Stimulated activated CD8-positive, alpha-beta memory T cell treated with anti-CD3 and anti-CD28 coated beads, Interleukin-12 subunit alpha, Interleukin-12 subunit beta, amount 100 ng/mL, for 24 hours (primary cell): ENCODE data around the gene SLC2A6.

Experiments used
- DNase-seq: peaks from one replicate; pipeline ENCODE4 v3.0.0-alpha.2; 2020; ENCODE audit errors: extremely low read depth

Gene SLC2A6

DNA sequence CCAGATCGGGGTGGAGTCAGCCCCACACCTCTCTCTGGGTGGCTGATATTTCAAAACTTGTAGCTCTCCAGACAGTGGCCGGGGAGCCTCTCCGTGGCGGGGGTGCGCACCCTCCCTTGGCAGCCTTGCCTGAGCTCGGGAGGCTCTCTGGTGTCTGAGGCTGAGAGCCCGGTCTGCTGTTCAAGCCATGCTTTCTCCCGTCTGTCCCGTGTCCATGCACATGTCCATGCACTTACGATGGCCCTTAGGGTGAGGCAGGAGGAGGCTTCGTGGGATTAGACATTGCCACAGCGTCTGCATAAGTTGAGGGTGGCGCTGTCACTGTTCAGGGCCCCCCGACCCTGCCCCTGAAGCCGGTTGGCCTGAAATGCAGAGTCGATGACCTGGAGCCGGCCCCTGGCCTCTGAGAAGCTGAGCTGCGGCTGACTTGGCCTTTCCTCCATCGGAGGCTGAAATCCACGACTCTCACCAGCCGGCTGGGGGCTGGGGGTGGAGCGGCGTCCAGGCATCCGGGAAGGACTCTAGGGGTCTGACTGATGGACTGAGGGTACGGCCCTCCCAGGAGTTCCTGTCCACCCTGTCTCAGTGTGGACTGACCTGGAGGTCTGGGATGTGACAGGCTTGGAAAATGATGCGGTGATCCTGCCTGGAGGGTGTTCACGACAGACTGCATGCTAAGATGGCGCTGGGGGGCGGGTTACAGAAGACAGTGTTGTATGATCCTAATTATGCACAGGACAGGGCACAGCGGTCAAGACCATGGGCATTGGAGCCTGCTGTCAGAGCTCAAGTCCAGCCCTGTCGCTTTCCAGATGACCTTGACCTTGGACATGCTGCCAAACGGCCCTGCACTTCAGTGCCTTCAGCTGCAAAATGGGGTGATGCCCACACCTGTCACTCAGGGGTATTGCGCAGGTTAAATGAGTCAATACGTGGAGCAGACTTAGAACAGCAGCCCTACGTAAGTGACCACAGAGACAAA is 18.3 kb upstream of the SLC2A6 start:
- DNase-seq, result no peak

- no peak for DNase-seq
Measured at GRCh38 chr9:133495327-133496293, 16.7 kb upstream of the SLC2A6 start.

GRCh38 chr9:133494636-133495326 is 15.9 kb upstream of the SLC2A6 start:
- DNase-seq, result no peak

DNA sequence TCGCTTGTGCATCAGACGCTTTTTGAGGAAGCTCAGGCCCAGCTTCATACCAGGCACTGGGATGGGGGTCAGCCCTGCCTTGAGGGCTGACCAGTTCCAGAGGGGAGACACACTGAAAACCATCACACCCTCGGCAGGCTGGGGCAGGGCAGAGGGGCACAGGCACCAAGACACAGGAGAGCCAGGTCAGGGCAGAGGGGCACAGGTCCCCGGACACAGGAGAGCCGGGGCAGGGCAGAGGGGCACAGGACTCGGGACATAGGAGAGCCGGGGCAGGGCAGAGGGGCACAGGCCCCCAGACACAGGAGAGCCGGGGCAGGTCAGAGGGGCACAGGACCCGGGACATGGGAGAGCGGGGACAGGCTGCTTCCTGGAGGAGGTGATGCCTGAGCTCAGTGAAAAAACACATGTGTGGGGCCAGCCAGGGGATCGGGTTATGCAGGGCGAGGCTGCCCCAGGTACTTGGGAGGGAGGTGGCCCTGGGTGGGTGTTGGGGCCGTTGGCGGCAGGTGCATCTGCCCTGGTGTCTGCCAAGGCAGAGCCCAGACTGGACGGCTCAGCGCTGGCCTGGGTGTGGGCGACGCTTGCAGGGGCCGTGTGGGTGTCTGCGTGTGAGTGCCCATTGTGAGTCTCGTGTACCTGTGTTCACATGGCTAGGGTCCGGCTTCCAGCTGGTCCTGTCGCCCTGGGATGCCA is 15.1 kb upstream of the SLC2A6 start:
- DNase-seq, result no peak

DNA sequence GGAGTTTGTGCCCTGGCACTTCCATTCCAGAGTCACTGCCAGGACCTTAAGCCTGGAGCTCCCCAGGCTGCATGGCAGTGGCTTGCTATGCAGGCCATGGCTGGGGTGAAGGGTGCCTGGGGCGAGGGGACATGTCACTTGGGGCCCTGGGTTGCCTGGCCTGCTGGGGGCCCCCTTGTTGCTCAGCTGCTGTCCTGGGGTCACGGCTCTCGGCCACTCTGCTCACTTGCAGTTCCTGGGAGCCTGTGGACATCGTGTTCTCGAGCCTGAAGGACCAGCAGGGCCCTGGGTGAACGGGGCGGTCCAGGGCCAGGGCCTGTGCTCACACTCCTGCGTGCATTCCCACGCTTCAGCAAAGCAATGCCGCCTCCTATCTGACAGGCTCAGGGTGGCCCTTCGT is 14.5 kb upstream of the SLC2A6 start:
- no peak for DNase-seq

DNA sequence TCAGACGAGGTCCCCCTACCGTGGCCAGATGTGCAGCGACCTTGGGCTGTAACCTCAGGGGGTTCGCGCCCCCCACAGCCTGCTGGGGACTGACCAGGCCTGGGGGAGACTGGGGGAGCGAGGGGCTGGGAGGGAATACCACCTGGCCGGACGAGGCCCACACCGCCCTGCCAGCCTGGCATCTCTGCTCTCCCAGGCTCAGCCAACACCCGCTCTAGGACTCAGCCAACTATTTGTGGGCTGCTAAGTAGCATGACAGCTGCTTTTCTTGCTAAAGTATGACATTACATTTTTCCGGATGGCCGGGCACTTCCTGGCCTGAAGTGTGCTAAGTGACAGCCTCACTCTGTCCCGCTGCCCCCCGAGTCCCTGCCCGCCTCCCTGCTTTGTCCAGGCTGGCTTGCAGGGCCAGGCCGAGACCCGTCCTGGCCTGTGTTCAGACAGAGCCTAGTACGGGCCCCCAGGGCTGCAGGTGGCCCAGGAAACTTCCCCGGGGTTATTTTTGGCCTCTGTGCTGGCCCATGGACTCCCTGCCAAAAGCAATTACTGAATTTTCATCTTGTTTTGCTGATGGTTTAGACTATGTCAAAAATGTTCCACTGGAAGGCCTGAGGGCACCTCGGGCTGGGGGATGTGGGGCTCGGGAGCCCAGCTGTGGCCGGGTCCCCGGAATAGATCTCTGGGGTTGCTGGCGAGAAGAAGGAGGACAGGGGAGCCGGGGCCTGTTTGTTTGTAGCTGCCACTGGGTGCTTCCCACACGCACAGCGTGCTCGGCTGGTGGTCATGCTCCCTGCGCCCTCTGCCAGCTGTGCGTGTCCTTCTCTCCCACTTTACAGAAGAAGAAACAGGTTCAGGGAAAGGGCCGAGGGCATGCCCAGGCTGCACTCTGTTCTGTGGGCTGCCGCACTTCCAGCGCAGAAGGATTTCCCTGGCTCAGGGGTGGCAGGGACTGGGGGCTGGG is 13.4 kb upstream of the SLC2A6 start:
- no peak for DNase-seq

DNA sequence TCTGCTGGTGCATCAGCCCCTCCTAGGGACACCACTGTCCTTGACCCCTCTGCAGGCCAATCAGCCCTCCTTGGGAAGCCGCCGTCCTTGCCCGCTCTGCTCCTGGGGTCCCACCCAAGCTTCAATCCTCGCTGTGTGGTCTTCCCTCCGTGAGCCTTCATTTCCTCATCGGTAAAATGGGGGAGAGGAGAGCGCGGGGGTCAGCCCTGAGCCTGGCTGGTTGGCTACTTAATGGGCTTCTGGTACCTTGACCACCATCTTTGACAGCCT is 12.7 kb upstream of the SLC2A6 start:
- no peak for DNase-seq

DNA sequence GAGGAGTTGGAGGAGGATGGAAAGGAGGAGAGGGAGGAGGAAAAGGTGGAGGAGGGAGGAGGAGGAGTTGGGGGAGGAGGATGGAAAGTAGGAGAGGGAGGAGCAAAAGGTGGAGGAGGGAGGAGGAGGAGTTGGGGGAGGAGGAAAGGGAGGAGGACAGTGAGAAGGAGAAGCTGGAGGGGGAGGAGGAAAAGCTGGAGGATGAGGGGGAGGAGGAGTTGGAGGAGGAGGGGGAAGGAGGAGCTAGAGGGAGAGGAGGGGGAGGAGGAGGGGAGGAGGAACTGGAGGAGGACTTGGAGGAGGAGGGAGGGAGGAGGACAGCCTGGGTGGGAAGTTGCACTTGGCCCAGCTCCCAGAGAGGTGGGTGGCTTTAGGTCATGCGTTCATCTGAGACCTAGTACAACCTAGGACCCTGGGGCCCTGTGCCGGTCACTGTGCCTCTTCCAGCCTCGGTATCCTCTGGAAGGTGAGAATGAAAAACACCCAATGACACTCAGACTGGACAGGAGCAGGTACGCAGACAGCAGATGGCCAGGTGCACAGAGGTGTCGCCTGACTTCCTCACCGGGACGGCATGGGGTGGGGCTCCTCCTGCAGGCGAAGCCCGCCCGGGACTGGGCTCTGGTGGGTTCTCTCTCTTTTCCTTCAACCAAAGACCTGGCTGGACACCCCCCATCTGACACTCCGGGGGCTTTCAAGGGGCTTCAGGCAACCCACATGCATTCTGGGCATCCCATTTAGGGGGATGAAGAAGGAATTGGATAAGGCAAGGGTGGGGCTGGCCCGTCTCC is 12.2 kb upstream of the SLC2A6 start:
- no peak for DNase-seq

DNA sequence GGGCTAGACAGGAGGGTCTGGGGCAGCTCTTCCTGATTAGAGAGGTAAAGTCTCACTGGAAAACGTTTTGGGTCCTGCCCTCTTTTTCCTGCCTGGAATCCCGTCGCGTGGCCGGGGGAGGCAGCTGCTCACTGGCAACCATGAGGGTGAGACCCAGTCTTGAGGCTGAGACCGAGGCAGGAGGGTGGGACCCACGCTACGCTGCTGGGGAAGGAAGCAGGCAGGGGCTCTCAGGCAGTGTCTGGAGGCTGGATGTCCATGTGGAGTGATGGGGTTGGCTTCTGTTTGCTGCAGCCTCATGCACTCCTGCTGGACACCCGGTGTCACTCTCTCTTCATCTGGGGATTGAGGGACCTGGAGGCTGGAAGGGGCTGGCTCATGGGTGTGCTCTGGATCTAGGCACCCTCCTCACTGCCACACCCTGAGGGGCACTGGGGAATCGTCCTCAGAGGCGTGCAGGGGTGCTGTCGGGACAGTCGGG is 11.3 kb upstream of the SLC2A6 start:
- DNase-seq, result no peak

DNA sequence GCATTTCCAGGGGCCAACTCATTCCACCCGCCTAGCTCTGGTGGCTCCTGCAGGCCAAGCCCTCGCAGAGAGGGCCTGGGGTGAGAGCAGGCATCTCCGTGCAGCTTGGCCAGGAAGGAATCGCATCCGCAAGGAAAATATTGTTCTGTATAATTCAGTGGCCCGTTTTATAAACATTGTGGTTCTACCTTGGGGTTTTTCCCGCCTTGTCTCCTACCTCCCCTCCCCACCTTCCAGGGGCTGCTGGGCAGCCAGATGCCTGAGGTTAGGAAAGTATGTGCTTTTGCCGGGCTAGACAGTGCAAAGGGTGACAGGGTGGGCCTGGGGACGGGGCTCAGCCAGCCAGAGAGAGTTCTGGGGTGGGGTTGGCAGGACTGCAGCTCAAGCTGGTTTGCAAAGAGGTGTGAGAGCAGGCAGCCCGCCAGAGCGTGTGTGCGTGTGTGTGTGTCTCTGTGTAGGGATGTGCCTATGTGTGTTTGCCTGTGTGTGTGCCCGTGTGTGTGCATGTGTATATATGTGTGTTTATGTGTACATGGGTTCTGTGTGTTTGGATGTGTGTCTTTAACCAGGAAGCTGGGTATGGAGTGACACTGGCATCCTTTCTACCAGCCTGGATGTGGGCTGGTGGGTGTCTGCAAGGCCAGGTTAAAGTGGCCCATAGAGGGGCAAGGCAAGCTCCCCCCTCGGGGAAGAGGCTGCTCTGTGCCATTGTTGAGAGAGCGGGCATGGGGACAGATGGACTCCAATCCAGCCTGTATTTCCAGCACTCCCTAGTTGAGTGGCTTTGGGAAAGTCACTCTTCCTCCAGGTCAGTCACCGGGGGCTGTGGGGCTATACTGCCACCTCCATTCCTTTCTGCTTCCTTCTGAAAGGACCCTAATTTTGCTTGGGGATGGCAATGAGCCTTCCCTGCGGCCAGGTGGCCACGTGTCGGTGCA is 10.6 kb upstream of the SLC2A6 start:
- DNase-seq, result no peak

DNA sequence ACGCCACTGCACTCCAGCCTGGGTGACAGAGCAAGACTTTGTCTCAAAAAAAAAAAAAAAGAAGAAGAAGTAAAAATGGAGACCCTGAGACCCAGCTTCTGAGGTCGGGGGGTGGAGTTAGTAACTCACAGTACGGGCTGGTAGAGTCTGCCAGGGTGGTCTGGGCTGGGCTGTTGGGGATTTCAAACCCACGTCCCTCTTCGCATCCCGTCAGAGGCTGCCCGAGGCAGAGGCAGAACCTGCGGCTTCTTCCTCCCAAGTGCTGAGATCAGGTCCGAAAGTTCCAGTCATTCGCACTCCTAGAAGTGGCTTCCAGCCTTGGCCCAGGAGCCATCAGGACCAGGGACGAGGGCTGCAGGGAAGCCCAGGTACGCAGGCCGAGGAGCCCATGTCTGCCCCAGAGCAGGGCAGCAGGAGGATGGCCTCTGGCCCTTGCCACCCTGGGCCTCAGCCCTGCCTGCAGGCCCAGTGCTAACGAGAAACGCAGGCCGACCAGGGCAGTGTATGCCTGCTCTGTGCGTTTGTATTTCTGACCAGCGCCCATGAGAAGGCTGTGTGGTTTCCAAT is 9.9 kb upstream of the SLC2A6 start:
- DNase-seq, result no peak

DNA sequence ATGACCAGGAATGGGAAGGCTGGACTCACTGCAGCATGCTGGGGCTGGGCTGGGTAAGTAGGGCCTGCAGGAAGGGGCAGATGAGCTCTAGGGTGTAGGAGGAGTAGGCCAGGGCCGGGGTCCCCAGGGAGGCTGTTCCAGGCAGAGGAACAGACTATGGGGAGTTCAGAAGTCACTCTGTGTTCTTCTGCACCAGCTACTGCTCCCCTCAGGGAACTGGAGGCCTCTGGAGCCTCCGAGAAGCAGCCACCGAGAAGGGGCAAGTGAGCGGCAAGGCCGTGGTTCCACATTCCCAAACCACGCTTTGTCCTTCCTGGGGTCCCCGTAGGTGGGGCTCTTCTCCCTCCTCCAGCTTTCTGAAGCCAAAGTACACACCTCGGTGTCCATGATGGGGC is 8.4 kb upstream of the SLC2A6 start:
- no peak for DNase-seq

- no peak for DNase-seq
Measured at GRCh38 chr9:133485531-133486260, 6.8 kb upstream of the SLC2A6 start.

DNA sequence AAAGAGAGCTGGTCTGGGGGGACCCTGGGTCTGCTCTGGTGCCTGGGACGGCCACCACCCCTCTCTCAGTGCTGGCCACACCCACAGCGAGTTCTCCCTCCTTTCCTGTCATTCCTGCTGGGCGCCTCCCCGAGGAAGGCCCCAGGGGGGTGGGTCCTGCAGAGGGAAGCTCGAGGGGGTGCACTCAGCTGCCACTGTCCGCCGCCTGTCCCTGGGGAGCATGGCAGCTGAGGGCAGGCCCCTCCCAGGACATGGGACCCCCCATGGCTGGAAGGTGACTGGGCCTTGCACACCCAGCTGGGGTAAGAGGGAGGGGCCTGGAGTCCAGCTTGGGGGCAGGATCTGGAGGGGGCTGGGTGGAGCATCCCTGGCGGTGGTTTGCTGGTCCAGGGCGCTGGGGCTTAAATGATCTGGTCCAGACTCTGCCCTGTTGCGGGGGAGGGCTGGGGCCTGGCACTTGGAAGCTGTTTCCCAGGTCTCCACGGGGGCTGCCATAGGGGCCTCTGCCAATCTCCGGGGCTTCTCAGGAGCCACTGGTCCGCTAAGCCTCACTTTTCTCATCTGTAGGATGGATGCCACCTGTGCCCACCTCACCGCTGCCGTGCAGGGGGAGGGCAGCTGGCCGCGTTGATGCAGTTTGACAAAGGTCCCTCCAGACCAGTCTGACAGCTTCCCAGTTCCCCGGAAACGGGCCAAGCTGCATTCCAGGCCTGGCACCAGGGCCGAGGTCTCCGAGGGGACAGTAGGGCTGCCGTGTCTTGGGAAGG is 6.0 kb upstream of the SLC2A6 start:
- DNase-seq, result no peak

- DNase-seq, result no peak
Measured at GRCh38 chr9:133483611-133484010, 4.7 kb upstream of the SLC2A6 start.
